WI38 (cell line): ENCODE measurements around the gene IRAK1.
"Not testable (repeated sequence)": the region's sequence is repeated elsewhere in the genome, so short reads cannot be mapped to it uniquely, and the experiment has no call there.

ENCODE experiments used
- H3K4me3 ChIP-seq: 2 replicates; pipeline ENCODE4 v1.5.1; 2011; ENCODE audit warnings: low read depth, mild to moderate bottlenecking, control low read depth, low read length
- TF ChIP-seq, protein P1 (sequence below): IDR thresholded peaks from 2 replicates; pipeline ENCODE4 v1.5.1; 2012; ENCODE audit warnings: low read depth, mild to moderate bottlenecking, control low read depth, low read length

The IRAK1 gene

GRCh38 chrX:153981231-153981630 is 38.5 kb downstream of the IRAK1 start:
- no peak overlapping the region for H3K4me3 ChIP-seq
- TF ChIP-seq, protein P1, sequence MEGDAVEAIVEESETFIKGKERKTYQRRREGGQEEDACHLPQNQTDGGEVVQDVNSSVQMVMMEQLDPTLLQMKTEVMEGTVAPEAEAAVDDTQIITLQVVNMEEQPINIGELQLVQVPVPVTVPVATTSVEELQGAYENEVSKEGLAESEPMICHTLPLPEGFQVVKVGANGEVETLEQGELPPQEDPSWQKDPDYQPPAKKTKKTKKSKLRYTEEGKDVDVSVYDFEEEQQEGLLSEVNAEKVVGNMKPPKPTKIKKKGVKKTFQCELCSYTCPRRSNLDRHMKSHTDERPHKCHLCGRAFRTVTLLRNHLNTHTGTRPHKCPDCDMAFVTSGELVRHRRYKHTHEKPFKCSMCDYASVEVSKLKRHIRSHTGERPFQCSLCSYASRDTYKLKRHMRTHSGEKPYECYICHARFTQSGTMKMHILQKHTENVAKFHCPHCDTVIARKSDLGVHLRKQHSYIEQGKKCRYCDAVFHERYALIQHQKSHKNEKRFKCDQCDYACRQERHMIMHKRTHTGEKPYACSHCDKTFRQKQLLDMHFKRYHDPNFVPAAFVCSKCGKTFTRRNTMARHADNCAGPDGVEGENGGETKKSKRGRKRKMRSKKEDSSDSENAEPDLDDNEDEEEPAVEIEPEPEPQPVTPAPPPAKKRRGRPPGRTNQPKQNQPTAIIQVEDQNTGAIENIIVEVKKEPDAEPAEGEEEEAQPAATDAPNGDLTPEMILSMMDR: no peak

DNA sequence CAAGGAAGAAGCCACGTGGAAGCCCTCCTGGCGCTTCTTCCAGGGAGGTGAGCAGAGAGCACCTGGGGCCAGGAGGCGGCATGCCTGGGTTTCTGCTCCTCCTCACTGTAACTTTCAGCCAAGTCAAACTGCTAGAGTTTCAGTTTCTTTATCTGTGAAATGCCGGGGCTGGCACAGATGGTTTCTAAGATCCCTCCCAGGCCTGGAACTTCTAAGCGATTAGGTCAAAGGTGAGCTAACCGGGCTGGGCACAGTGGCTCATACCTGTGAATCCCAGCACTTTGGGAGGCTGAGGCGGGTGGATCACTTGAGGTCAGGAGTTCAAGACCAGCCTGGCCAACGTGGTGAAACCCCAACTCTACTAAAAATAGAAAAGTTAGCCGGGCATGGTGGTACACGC is 39.3 kb downstream of the IRAK1 start:
- H3K4me3 ChIP-seq: not testable (repeated sequence)

DNA sequence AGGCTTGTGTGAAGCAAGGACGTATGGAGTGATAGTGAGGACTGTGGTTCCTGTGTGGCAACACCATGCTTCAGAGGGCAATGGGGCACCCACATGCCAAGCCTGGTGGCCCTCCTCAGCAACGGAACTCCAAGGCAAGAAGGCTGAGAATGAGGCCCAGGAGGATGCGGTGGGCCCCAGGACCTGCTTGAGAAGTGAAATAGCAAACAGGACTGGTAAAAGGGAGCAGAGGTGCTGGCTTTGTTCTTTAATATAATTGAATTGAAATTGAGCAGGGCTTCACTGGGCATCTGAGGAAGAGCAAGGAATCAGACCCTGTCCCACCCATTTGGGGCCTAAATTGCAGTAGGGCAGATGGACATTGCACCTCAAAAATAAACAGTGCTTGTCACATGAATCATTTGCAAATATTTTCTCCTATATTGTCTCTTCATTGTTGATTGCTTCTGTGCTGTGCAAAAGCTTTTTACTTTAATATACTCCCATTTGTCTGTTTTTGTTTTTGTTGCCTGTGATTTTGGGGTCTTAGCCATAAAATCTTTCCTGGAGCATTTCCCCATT is 44.9 kb downstream of the IRAK1 start:
- TF ChIP-seq, protein P1: no peak
- no peak overlapping the region for H3K4me3 ChIP-seq

DNA sequence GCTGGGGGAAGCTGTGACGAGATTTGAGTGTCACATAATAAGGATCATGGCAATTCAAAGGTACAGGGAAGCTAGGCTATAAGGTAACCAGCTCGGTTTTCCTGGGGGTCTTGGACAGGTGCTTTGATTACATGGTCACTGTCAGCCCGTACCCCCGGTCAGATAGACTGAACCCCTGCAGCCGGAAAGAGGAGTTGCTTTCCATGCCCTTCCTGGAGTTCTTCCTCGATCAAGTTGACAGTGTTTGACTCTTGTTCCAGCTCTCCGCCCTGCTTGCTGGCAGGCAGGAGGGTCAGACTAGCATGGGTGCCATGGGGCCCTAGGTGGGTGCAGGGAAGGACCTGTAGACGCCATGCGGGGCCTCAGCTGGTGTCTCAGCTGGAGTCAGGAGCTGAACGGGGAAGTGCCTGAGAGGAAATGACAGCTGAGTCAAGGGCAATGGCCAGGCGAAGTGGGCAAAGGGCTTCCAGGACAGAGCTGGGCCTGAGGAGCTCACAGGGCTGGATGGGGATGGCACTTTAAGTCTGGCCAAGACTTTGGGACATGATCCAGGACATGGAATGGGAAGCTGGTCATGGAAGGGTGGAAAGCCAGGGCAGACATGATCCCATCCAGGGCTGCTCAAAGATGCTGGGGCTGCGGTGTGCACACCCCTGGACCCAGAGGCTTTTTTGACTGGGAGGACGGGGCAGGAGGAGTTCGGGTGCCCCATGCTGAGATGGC is 45.5 kb downstream of the IRAK1 start:
- TF ChIP-seq, protein P1: no peak
- H3K4me3 ChIP-seq: no peak overlapping the region

DNA sequence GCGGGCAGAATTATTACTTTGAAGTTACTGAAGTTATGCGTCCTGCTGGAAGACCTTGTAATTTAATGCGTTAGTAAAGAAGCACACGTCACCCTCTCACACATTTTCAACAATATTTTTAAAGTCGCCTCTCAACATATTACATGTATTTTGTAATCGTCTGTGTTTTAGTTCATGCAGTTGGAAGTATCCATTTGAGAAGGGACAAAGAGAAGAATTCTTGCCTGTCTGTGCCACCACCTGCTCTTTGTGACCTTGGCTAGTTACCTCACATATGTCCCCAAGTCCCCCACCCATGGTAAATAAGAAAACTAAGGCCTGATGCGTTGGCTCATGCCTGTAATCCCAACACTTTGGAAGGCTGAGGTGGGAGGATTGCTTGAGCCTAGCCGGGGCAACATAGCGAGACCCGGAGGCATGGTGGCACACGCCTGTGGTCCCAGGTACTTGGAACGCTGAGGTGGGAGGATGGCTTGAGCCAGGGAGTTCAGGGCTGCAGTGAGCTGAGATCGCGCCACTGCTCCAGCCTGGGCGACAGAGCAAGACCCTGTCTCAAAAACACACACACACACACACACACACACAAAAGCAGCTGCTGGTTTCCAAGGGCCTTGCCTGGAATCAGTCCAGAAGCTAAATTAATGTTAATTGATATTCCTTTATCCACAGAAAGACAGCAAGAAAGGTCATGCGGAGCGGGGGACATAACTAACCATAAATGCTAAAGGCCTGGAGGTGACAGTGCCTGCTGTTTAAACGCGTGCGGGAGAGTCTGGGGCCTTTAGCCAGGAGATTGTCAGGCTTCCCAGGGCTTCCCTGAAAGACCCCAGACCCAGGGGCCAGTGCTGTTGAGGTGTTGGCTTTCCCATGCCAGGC is 46.3 kb downstream of the IRAK1 start:
- H3K4me3 ChIP-seq: peak overlapping the region; percentile 95
- TF ChIP-seq, protein P1: no peak

DNA sequence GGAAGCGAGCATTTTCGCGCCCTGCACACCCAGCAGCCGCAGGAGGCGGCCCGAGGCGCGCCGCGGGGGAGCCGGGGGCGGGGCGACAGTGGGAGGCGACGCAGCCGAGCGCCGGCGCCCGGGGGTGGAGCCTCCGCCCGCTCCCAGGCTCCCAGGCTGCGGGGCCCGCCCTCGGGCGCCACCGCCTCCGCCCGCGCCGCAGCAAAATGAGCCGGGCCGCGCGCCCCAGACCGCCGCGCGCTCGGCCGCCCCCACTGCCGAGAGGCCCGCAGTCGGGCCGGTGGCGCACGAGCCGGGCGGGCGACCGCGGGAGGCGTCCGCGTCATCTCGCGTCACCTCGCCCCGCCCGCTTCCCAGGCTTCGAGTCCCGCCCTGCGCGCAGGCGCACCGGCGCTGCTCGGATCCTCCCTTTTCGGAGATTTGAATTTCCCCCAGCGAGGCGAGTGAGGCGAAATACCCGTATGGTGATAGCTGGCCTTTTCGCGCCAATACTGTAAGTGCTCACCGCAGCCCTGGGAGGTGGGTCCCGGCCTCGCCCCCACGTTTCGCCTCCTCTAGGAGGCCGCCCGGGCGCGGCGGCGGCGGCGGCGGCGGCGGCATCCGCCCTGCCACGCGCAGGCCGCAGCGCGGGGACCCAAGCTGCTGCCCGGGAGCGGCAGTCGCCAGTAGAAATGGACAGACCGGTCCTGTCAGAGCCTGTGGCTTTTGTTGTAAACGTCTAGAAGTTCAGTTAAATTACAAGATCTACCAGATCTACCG is 47.2 kb downstream of the IRAK1 start, which contains the start of gene TMEM187:
Gene TMEM187, plus strand, starts transcription at position 387 of the 759 bp plus-strand sequence. CDS start 9,309 bp downstream, outside the sequence.
- TF ChIP-seq, protein P1: no peak
- peak within 1 kb of the TSS; percentile 95 for H3K4me3 ChIP-seq
